GM19240 (cell line): ENCODE results near the gene BPGM.
A peak's percentile ranks its signal among the peaks of the same experiment; 100 is the strongest.

Experiments used
- DNase-seq: peaks from one replicate; pipeline ENCODE4 v3.0.0; 2011; ENCODE audit warnings: low spot score; ENCODE audit not compliant: insufficient read length

Gene BPGM

GRCh38 chr7:134695321-134695860 is 48.7 kb downstream of the BPGM start:
- no peak for DNase-seq

- no peak for DNase-seq
Measured at GRCh38 chr7:134696261-134696660, 49.6 kb downstream of the BPGM start.

DNA sequence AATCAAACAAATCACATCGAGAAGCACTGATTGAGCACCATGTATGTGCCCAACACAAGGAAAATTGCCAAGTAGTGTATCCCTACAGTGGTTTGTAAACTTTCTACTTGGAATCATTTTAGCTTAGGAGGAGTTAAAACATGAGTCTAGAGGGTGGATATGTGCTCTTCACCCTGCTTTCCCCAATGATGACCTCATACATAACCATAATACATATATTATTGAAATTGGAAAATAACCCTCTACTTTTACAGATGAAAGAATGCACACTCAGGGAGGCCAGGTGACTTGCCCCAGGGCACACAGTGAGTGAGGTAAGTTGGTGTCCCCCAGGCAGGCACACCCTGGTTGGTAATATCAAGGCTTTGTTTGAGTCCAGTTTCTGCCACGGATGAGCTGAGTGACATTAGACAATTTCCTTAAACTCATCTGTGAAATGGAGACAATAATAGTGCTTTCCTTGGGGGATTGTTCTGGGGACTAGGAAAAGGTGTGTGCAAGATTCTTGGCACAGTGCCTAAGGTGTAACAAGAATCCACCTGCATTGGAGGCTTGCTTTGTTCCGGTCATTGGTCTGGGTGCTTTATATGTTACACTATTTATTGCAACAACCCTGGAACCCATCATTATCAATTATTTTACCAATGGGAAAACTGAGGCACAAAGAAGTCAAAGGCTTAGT is 50.7 kb downstream of the BPGM start:
- no peak for DNase-seq

DNA sequence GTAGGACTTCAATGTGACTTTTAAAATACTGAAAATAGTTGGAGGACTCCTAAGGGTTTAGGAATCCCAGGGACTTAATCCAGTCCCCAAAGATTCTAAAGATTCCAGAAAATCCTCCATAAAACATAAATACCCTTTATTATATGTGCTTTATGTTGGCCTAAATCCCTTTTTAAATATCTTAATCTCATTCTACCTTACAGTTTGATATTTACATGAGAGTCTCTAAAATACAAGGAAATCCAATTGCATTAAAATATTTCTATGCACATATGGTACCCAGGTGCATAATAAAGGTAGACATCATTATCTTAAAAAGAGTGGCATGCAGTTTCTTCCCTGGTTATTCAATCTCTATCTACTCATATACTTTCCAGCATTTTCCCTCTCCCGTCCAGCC is 51.8 kb downstream of the BPGM start:
- no peak for DNase-seq

GRCh38 chr7:134699021-134699818 is 52.6 kb downstream of the BPGM start:
- no peak for DNase-seq

GRCh38 chr7:134699899-134700298 is 53.2 kb downstream of the BPGM start:
- no peak for DNase-seq

GRCh38 chr7:134701272-134701671 is 54.6 kb downstream of the BPGM start:
- DNase-seq = peak; percentile 12

- no peak for DNase-seq
Measured at GRCh38 chr7:134702366-134703240, 56.0 kb downstream of the BPGM start.

DNA sequence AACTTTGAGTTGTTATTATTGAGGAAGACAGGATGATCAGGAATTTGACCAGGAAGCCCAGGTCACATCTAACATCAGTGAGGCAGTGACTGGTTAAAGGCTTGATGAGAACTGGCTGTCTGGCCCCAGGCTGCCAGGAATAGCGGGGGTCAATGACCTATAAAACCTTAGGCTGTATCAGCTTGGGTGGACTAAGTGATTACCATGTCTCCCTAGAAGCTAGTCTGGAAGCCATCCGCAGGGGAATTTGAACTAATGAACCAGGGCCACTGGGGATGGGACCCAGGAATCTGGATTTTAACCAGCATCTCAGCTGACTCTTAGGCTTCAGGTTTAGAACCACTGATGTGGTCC is 56.6 kb downstream of the BPGM start:
- DNase-seq = no peak

DNA sequence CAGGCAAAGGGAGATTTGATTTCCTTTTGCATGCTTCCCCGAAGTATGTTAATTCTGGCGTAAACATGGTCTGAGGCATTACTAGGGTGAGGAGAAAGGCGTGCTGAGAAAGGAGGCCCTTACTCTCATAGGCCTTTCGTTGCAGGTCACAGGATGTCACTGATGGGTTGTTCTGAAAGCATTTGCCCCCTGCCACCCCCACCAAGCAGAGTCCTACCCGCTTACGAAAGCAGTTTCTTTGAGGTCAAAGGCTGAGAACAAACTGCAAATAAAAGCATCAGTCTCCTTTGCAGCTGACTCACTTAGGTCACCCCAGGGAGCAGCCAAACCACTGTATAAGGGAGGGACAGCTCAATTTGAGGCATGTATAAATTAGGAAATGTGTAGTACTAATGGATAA is 57.1 kb downstream of the BPGM start:
- no peak for DNase-seq

- DNase-seq = no peak
Measured at GRCh38 chr7:134704827-134705226, 58.2 kb downstream of the BPGM start.

DNA sequence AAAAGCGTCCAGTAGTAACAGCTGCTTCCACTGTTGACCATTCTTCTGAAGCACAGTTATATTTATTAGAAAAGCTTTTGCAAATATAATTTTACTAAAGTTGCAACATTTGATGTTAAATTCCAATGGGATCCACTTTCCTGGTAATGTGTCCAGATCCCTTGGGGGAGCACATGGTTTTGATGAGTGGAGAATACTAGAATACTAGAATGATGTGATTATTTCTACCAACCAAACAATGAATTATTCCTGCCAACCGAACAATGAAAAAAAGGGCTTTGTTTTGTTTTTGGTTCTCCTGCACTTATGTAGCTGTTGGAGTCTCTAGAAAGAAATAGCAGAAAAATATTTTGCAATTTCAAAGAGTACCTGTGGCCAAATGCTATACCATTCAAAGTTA is 59.1 kb downstream of the BPGM start:
- no peak for DNase-seq

DNA sequence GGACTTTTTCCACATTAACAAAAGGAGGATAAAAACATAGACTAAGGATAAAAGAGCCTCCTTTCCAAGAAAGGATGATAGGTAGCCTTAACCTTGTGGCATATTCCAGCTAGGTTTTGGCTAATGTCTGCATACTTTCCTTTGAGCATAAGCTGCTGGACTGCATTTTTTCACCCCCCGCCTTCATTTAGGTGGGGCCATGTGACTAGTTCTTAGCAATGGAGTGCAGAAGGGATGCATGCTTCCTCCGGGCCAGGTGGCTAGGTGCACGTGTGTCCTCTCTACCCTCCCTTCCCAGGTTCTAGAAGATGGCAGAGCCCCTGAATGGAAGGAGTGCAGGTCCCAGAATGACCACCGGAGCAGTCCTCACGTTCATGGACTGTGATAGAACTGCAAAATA is 59.8 kb downstream of the BPGM start:
- no peak for DNase-seq

GRCh38 chr7:134707663-134708378 is 61.2 kb downstream of the BPGM start:
- no peak for DNase-seq

GRCh38 chr7:134708692-134709091 is 62.0 kb downstream of the BPGM start:
- DNase-seq = no peak

GRCh38 chr7:134709197-134709596 is 62.5 kb downstream of the BPGM start:
- DNase-seq = no peak

GRCh38 chr7:134710511-134710853 is 63.8 kb downstream of the BPGM start:
- DNase-seq = no peak

DNA sequence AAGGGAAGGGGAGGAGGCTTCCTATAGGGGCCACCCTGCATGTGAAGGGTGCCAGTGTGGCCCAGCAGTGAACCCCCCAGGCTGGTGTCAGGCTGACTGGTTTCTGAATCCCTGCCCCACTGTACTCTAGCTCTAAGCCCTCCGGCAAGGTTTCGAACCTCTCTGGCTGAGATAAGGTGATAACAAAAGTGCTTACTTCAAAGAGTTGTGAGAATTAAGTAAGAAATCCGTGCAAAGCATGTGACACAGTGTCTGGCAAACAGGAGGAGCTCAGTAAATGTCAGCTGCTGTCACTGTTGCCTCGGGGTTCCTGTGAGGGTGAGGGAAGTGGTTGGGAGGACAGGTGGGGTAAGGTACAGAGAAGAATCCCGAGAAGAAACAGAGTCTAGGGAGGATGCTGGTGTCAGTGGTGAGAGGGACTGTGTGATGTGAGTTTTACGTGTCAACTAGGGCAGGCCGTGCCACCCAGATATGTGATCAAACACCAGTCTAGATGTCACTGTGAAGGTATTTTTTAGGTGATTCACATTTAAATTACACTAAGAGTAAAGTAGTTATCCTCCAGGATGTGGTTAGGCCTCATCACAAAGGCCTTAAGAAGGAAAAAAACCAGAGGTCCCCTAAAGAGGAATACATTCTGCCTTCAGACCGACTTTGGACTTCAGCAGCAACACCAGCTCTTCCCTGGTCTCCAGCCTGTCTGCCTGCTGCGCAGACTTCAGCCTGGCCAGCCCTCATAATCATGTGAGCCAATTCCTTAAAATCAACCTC is 64.4 kb downstream of the BPGM start:
- DNase-seq = no peak

GRCh38 chr7:134712196-134712595 is 65.5 kb downstream of the BPGM start:
- DNase-seq = no peak

GRCh38 chr7:134714470-134715205 is 68.0 kb downstream of the BPGM start:
- no peak for DNase-seq
